GM18870 (cell line): ENCODE measurements around the gene CLDND1.

Experiments
- ATAC-seq: cut with Tn5 transposase; IDR thresholded peaks from one replicate; pipeline ENCODE4 v1.9.1; 2021; ENCODE audit warnings: moderate library complexity; ENCODE audit not compliant: unreplicated experiment

Gene CLDND1

GRCh38 chr3:98519351-98519750 lies 3.4 kb downstream of the CLDND1 start:
- ATAC-seq, result no peak

GRCh38 chr3:98518816-98519215 lies 3.9 kb downstream of the CLDND1 start:
- ATAC-seq, result no peak

GRCh38 chr3:98514948-98515347 lies 7.8 kb downstream of the CLDND1 start:
- ATAC-seq, result no peak

- no peak for ATAC-seq
Observed at GRCh38 chr3:98513736-98514135, 9.0 kb downstream of the CLDND1 start.

- no peak for ATAC-seq
Observed at GRCh38 chr3:98513091-98513511, 9.6 kb downstream of the CLDND1 start.

- no peak for ATAC-seq
Observed at GRCh38 chr3:98512576-98512975, 10.1 kb downstream of the CLDND1 start.

- ATAC-seq, result no peak
Observed at GRCh38 chr3:98508582-98508981, 14.1 kb downstream of the CLDND1 start.

GRCh38 chr3:98504539-98504938 lies 18.2 kb downstream of the CLDND1 start:
- no peak for ATAC-seq

- ATAC-seq, result no peak
Observed at GRCh38 chr3:98501863-98502576, 20.7 kb downstream of the CLDND1 start.

GRCh38 chr3:98501270-98501669 lies 21.4 kb downstream of the CLDND1 start:
- no peak for ATAC-seq

GRCh38 chr3:98500019-98500418 lies 22.7 kb downstream of the CLDND1 start:
- no peak for ATAC-seq

- no peak for ATAC-seq
Observed at GRCh38 chr3:98497381-98497780, 25.3 kb downstream of the CLDND1 start, which contains the start of gene OR5K2. TSS of gene OR5K2 (plus strand) at chr3:98497681. CDS start at chr3:98497681, 0 bp downstream.

- no peak for ATAC-seq
Observed at GRCh38 chr3:98483626-98484025, 39.1 kb downstream of the CLDND1 start.

GRCh38 chr3:98482717-98483482 lies 39.8 kb downstream of the CLDND1 start:
- ATAC-seq, result no peak
